GM18498 (cell line): ENCODE measurements around the gene RRP1.
A peak's percentile ranks its signal among the peaks of the same experiment; 100 is the strongest.

Experiments
- ATAC-seq: cut with Tn5 transposase; IDR thresholded peaks from one replicate; pipeline ENCODE4 v1.9.1; 2021; ENCODE audit warnings: mild to moderate bottlenecking, moderate library complexity; ENCODE audit not compliant: unreplicated experiment

The RRP1 gene

GRCh38 chr21:43800124-43800523 is 10.7 kb downstream of the RRP1 start:
- no peak for ATAC-seq

GRCh38 chr21:43800566-43800965 is 11.2 kb downstream of the RRP1 start:
- ATAC-seq, result no peak

GRCh38 chr21:43801006-43801783 is 11.8 kb downstream of the RRP1 start:
- no peak for ATAC-seq

- ATAC-seq, result no peak
Observed at GRCh38 chr21:43802713-43803313, 13.4 kb downstream of the RRP1 start.

- ATAC-seq, result no peak
Observed at GRCh38 chr21:43803558-43804300, 14.4 kb downstream of the RRP1 start.

- ATAC-seq, result peak; percentile 86
Observed at GRCh38 chr21:43805275-43805800, 16.0 kb downstream of the RRP1 start.

- ATAC-seq, result no peak
Observed at GRCh38 chr21:43806017-43806710, 16.8 kb downstream of the RRP1 start.

- ATAC-seq, result no peak
Observed at GRCh38 chr21:43808367-43808766, 19.0 kb downstream of the RRP1 start.

GRCh38 chr21:43808832-43809251 is 19.5 kb downstream of the RRP1 start:
- no peak for ATAC-seq

- no peak for ATAC-seq
Observed at GRCh38 chr21:43809346-43809799, 20.0 kb downstream of the RRP1 start.

GRCh38 chr21:43809853-43810504 is 20.6 kb downstream of the RRP1 start:
- no peak for ATAC-seq

GRCh38 chr21:43810505-43811261 is 21.3 kb downstream of the RRP1 start:
- ATAC-seq, result peak; percentile 62

- ATAC-seq, result no peak
Observed at GRCh38 chr21:43811262-43812105, 22.1 kb downstream of the RRP1 start.

- ATAC-seq, result no peak
Observed at GRCh38 chr21:43812139-43812821, 22.9 kb downstream of the RRP1 start.

GRCh38 chr21:43812957-43813655 is 23.7 kb downstream of the RRP1 start:
- ATAC-seq, result no peak

GRCh38 chr21:43813656-43813980 is 24.2 kb downstream of the RRP1 start:
- no peak for ATAC-seq

GRCh38 chr21:43814215-43815106 is 25.1 kb downstream of the RRP1 start:
- ATAC-seq, result no peak
